ENCODE measurements around the gene PRKCA. TPM values are rescaled to one million over a fixed set of nuclear protein-coding genes. Genes with fewer than 3 reads are reported as not detected.

PRKCA gene
- total RNA-seq, 1 donor from 2014 or later, result 80.1 TPM

DNA sequence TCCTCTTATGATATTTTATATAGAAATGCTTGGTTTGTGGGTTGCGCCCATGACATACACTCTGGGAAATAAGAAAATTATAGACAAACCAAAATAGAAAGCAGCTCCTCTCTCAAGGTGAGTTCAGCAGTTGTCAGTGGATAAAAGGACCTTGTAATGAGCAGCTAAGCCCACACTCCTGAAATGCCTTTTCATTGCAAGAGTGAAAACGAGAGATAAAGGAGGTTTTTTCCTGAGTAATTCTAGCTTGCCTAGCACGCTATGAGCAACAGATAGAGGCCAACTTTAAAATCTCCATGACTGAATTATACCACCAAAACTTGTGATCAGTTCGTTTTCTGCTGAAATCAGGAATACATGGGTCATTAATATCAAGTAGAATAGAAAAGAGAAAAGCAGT lies 270.7 kb downstream of the PRKCA start:
- H3K36me3 Mint-ChIP-seq (ENCODE audit: unreplicated experiment), result peaks cover 1% of the 10 kb centered on the region

DNA sequence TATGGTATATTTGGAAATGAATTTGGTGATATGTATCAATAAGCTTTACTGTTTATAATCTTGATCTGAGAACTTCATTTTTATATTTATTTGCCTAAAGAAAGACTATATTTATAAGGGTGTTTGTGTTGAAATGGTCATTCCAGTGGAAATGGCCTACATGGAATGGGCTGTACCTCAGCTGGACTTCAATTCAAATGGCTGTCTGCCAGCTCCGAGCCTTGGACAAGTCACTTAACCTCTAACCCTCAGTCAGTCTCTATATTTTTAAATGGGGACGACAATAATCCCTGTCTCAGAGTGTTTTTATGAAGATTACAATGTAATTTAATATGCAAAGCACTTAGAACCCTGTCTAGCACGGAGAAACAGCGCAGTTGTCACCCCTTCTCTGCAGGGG lies 271.7 kb downstream of the PRKCA start:
- Mint-ChIP-seq H3K4me1 (ENCODE audit: unreplicated experiment) (peaks cover 46% of the 10 kb centered on the region), H3K4me3 (ENCODE audit: unreplicated experiment) (no peak overlapping the region), H3K9me3 (ENCODE audit: unreplicated experiment) (no peaks in the 10 kb centered on the region), H3K27ac (ENCODE audit: unreplicated experiment) (no peak overlapping the region), H3K27me3 (ENCODE audit: unreplicated experiment) (no peaks in the 10 kb centered on the region), H3K36me3 (ENCODE audit: unreplicated experiment) (no peaks in the 10 kb centered on the region)
- TF ChIP-seq, protein P1, sequence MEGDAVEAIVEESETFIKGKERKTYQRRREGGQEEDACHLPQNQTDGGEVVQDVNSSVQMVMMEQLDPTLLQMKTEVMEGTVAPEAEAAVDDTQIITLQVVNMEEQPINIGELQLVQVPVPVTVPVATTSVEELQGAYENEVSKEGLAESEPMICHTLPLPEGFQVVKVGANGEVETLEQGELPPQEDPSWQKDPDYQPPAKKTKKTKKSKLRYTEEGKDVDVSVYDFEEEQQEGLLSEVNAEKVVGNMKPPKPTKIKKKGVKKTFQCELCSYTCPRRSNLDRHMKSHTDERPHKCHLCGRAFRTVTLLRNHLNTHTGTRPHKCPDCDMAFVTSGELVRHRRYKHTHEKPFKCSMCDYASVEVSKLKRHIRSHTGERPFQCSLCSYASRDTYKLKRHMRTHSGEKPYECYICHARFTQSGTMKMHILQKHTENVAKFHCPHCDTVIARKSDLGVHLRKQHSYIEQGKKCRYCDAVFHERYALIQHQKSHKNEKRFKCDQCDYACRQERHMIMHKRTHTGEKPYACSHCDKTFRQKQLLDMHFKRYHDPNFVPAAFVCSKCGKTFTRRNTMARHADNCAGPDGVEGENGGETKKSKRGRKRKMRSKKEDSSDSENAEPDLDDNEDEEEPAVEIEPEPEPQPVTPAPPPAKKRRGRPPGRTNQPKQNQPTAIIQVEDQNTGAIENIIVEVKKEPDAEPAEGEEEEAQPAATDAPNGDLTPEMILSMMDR (IDR thresholded peaks at IDR 0.05), result no peak
- no peak for DNase-seq (ENCODE audit: extremely low spot score, unreplicated experiment)

More for the DNA sequence above, 270.7 kb downstream of the PRKCA start:
- H3K4me3 Mint-ChIP-seq (ENCODE audit: unreplicated experiment), result no peak overlapping the region
- no peak for DNase-seq (ENCODE audit: extremely low spot score, unreplicated experiment)
- peaks cover 40% of the 10 kb centered on the region for H3K4me1 Mint-ChIP-seq (ENCODE audit: unreplicated experiment)
- no peaks in the 10 kb centered on the region for H3K27me3 Mint-ChIP-seq (ENCODE audit: unreplicated experiment)
- TF ChIP-seq, protein P1 (IDR thresholded peaks at IDR 0.05), result no peak
- H3K9me3 Mint-ChIP-seq (ENCODE audit: unreplicated experiment), result no peaks in the 10 kb centered on the region
- H3K27ac Mint-ChIP-seq (ENCODE audit: unreplicated experiment), result no peak overlapping the region

DNA sequence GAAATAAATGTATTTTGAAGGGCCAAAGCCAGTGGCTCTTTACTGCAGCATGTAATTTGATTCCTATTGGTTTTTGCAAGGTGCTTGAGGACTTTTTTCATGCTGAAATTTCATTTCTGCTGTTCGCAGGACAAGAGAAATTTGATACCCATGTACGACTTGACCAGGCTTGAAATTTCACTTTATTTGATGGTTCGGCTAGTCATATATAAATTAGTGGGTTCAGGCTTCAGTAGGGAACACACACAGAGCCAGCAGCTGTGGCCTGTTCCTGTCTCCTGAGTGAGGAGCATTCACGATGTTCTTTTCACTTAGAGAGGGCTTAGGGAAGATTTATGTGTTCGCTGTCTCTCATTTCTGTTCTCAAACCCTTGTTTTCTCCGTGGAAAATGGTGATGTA lies 274.1 kb downstream of the PRKCA start:
- Mint-ChIP-seq H3K27me3 (ENCODE audit: unreplicated experiment) (no peaks in the 10 kb centered on the region), H3K9me3 (ENCODE audit: unreplicated experiment) (no peaks in the 10 kb centered on the region), H3K27ac (ENCODE audit: unreplicated experiment) (no peak overlapping the region), H3K36me3 (ENCODE audit: unreplicated experiment) (no peaks in the 10 kb centered on the region), H3K4me1 (ENCODE audit: unreplicated experiment) (peaks cover 54% of the 10 kb centered on the region), H3K4me3 (ENCODE audit: unreplicated experiment) (no peak overlapping the region)
- TF ChIP-seq, protein P1 (IDR thresholded peaks at IDR 0.05), result no peak
- DNase-seq (ENCODE audit: extremely low spot score, unreplicated experiment), result no peak

DNA sequence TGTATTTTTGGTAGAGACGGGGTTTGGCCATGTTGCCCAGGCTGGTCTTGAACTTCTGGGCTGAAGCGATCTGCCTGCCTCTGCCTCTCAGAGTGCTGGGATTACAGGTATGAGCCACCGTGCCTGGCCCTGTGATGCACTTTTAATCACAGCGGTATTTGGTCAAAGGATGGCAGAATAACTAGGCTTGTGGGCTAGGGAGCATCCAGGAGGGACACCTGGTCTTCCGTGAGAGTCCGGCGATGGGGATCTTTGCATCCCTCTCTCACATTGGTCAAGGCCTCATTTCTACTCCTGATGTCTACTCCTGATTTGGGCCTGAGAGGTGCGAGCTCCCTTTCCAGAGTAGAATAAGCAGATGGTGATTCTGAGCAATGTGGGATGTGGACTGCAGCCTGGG lies 274.6 kb downstream of the PRKCA start:
- H3K36me3 Mint-ChIP-seq (ENCODE audit: unreplicated experiment), result no peaks in the 10 kb centered on the region
- TF ChIP-seq, protein P1 (IDR thresholded peaks at IDR 0.05), result no peak
- H3K4me1 Mint-ChIP-seq (ENCODE audit: unreplicated experiment), result peaks cover 54% of the 10 kb centered on the region
- H3K27ac Mint-ChIP-seq (ENCODE audit: unreplicated experiment), result no peak overlapping the region
- H3K4me3 Mint-ChIP-seq (ENCODE audit: unreplicated experiment), result no peak overlapping the region
- no peaks in the 10 kb centered on the region for H3K9me3 Mint-ChIP-seq (ENCODE audit: unreplicated experiment)
- peak; percentile 56 for DNase-seq (ENCODE audit: extremely low spot score, unreplicated experiment)
- no peaks in the 10 kb centered on the region for H3K27me3 Mint-ChIP-seq (ENCODE audit: unreplicated experiment)

DNA sequence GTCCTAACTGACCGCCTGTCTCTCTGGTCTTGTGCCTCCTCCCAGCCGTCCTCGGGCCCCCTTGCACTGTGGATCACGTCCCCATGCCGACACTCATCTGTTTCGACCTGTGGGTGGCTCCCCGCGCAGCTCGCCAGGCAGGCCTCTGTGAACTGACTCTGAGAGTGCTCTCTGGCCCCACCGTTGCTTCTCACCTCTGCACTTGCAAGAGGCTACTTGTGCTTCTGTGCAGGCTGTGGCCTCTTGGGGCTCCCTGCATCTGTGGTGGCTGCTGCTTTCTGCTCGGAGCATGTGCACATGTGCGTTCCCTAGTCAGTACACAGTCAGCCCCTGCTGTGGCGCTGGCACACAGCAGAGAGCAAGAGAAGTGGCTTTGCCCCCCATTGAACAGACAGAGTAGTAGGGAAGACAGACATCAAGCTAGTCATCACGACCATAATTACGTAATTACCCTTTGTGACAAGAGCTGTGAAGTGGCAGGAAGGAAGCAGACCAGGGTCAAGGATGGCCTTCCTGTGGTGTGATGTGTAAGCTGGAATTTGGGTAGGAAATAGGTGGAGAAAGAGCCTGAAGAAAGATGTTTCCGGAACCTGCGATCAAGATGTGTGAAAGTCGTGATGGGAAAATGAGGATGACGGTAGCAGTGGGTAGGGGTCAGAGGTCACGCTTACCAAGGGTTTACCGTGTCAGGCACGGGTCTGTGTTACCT lies 276.5 kb downstream of the PRKCA start:
- peaks cover 72% of the 10 kb centered on the region for H3K4me1 Mint-ChIP-seq (ENCODE audit: unreplicated experiment)
- H3K27ac Mint-ChIP-seq (ENCODE audit: unreplicated experiment), result peak overlapping the region; percentile 95
- H3K27me3 Mint-ChIP-seq (ENCODE audit: unreplicated experiment), result no peaks in the 10 kb centered on the region

More for the DNA sequence above, 276.5 kb downstream of the PRKCA start:
- Mint-ChIP-seq H3K36me3 (ENCODE audit: unreplicated experiment) (no peaks in the 10 kb centered on the region), H3K4me3 (ENCODE audit: unreplicated experiment) (no peak overlapping the region), H3K9me3 (ENCODE audit: unreplicated experiment) (peaks cover 4% of the 10 kb centered on the region)
- peak; percentile 83 for DNase-seq (ENCODE audit: extremely low spot score, unreplicated experiment)
- TF ChIP-seq, protein P1 (IDR thresholded peaks at IDR 0.05), result no peak

Data from osteocyte (in vitro differentiated cells).